Coronary artery (tissue), 2 donors: Measurements from ENCODE around the gene DSCAM.

Experiments used
- DNase-seq: peaks from one replicate; pipeline ENCODE4 v3.0.0-alpha.2; 2017; ENCODE audit warnings: low spot score
- H3K27ac ChIP-seq, 2 donors: fragments of 200-600 bp; sonication (generic); one replicate each; pipeline ENCODE4 v1.5.1; 2016 to 2019
- H3K4me3 ChIP-seq: fragments of 200-600 bp; sonication (generic); 2 replicates; pipeline ENCODE4 v1.5.1; 2016; ENCODE audit warnings: mild to moderate bottlenecking, moderate library complexity
- CTCF ChIP-seq: fragments of 200-600 bp; sonication (generic); IDR thresholded peaks from one replicate; pipeline ENCODE4 v1.5.1; 2019; ENCODE audit warnings: antibody characterized with exemption

DSCAM gene

DNA sequence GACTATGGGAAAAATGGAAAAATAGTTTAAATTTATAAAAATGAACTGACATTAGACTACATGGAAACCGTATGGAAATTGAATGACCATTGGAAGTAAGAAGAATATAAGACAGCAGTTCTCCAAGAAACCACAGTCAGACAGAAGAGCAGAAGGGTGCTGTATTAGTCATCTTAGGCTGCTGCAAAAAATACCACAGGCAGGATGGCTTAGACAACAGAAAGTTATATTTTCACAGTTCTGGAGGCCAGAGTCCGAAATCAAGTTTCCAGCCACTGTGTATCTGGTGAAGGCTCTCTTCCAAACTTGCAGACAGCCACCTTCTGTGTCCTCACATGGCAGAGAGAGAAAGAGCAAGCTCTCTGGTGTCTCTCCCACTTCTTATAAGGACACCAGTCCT is 175.2 kb downstream of the DSCAM start:
- H3K4me3 ChIP-seq: no peak overlapping the region
- DNase-seq: no peak
- no peak for TF ChIP-seq CTCF
- H3K27ac ChIP-seq: no peak overlapping the region

- no peak overlapping the region for H3K27ac ChIP-seq
- DNase-seq: no peak
- H3K4me3 ChIP-seq: no peak overlapping the region
- TF ChIP-seq CTCF: no peak
Observed at GRCh38 chr21:40668555-40669275, 178.2 kb downstream of the DSCAM start.

DNA sequence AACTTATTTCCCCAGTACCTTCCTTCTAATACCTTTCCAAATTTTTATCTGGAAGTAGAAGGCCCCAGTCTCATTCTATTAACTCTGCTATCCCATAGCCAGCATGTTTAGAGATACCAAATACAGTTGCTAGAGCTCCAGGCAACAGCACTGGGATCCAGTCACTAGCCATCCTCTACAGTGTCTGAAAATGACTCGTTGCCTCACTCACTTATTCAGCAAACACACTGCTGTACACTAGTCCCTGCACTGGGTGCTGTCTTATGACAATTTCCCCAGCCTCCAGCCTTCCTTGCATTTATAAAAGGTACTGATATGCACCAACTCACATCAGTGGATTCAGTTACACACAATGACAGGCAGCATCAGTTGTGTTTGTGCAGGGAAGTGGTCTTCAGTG is 179.0 kb downstream of the DSCAM start:
- TF ChIP-seq CTCF: no peak
- Histone ChIP-seq H3K4me3 (no peak overlapping the region), H3K27ac (no peak overlapping the region)
- DNase-seq: no peak

GRCh38 chr21:40662889-40663288 is 184.1 kb downstream of the DSCAM start:
- Histone ChIP-seq H3K27ac (no peak overlapping the region), H3K4me3 (no peak overlapping the region)
- no peak for DNase-seq
- TF ChIP-seq CTCF: no peak

DNA sequence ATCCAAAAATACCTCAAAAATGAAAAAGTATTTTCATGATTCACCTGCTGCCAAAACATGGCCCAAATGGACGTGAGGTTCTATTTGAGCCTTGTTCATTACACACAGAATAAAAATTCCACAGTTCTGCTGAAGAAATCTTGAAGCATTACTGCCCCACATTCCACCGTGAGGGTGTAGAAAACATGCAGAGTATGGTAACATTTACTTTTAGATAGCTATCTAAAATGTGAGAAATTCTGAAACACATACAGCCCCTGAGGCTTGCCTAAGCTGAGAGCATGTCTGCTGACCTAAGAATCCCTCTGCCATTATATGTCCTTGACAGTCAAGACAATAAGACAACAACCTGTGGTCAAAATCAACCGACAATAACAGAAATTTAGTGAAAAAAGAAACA is 186.5 kb downstream of the DSCAM start:
- no peak overlapping the region for H3K27ac ChIP-seq
- no peak overlapping the region for H3K4me3 ChIP-seq
- no peak for TF ChIP-seq CTCF
- no peak for DNase-seq

GRCh38 chr21:40658311-40658710 is 188.6 kb downstream of the DSCAM start:
- Histone ChIP-seq H3K4me3 (no peak overlapping the region), H3K27ac (no peak overlapping the region)
- no peak for DNase-seq
- no peak for TF ChIP-seq CTCF

DNA sequence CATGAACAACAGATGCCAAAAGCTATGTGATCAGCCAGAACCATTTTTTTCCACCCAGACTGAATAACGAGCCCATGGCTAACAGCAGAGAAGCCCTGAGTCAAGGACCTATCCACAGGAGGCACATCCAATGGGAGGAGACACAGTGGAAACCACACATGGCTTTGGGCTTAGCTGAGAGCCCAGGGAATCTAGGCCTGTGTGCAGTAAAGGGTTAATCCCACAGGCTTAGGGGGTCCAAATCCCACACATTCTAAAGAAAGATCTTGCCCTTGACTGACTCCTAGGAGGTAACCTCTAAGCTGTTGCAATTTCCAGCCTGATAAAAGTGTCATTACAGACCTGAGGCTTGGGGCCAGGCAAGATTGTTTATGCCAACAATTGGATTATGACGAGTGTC is 194.5 kb downstream of the DSCAM start:
- TF ChIP-seq CTCF: no peak
- no peak for DNase-seq
- Histone ChIP-seq H3K27ac (no peak overlapping the region), H3K4me3 (no peak overlapping the region)
